ENCODE data around the gene STIMATE. TPM values are rescaled to one million over a fixed set of nuclear protein-coding genes. Genes with fewer than 3 reads are reported as not detected.

Gene STIMATE
- polyA plus RNA-seq, 3 donors = 8.9 to 49.9 (median 11.7) TPM

GRCh38 chr3:52872245-52872644, 25.1 kb downstream of the STIMATE start:
- H3K9me3 ChIP-seq (replicated peaks in 1 of 2; ENCODE audit: control insufficient read depth in 1 of 2, insufficient read depth in 1 of 2, low read length in 2 of 2) = no peaks in the 10 kb centered on the region
- H3K27me3 ChIP-seq (ENCODE audit: control insufficient read depth in 2 of 2, insufficient read depth in 2 of 2, low read length in 2 of 2) = no peaks in the 10 kb centered on the region
- H3K79me2 ChIP-seq (ENCODE audit: insufficient read depth, low read length) = peaks cover 65% of the 10 kb centered on the region
- intact Hi-C loops (cut with micrococcal nuclease) = loop anchor here in 1 of 2 donors (10.0 kb wide), 1 partner anchor 203 kb away; no protein-coding TSS in a partner anchor
- Mint-ChIP-seq H3K9me3 (peaks cover 0 to 3% (median 0%) of the 10 kb centered on the region in 7 donors), H3K36me3 (peaks cover 27 to 29% of the 10 kb centered on the region in 2 donors), H3K4me3 (no peak overlapping the region), H3K4me1 (peaks cover 42% of the 10 kb centered on the region), H3K27ac (no peak overlapping the region), H3K27me3 (ENCODE audit: low read depth in 3 of 3) (peaks cover 0 to 2% (median 2%) of the 10 kb centered on the region in 3 donors)
- no peak overlapping the region for H3K27ac ChIP-seq (ENCODE audit: low read depth in 1 of 2, low read length in 2 of 2)
- no CpG with 5 or more reads among the region's 3 CpGs for WGBS (ENCODE audit: insufficient coverage)
- H2AFZ ChIP-seq (ENCODE audit: insufficient read depth, low read depth, low read length, poor library complexity, severe bottlenecking) = no peak overlapping the region
- peaks cover 11 to 12% of the 10 kb centered on the region in 2 donors for H3K4me1 ChIP-seq (ENCODE audit: control insufficient read depth in 1 of 2, insufficient read depth in 2 of 2, low read length in 2 of 2)
- TF ChIP-seq CTCF (IDR thresholded peaks at IDR 0.05) = no peak
- H3K9ac ChIP-seq (ENCODE audit: insufficient read depth, low read length, poor library complexity, severe bottlenecking) = no peak overlapping the region
- peaks cover 93% of the 10 kb centered on the region for H4K20me1 ChIP-seq (ENCODE audit: insufficient read depth, low read length)
- H3K4me3 ChIP-seq (replicated peaks in 1 of 3; ENCODE audit: low read depth in 2 of 3, low read length in 3 of 3) = no peak overlapping the region
- peaks cover 3 to 5% of the 10 kb centered on the region in 2 donors for H3K36me3 ChIP-seq (replicated peaks in 1 of 2; ENCODE audit: control insufficient read depth in 1 of 2, insufficient read depth in 2 of 2, low read length in 2 of 2)
- no peak for DNase-seq
- no peak overlapping the region for H3K4me2 ChIP-seq (replicated peaks; ENCODE audit: extremely low read depth, low read length, poor library complexity, severe bottlenecking)

- peaks cover 6 to 8% of the 10 kb centered on the region in 2 donors for H3K36me3 ChIP-seq (replicated peaks in 1 of 2; ENCODE audit: control insufficient read depth in 1 of 2, insufficient read depth in 2 of 2, low read length in 2 of 2)
- H3K4me3 ChIP-seq (replicated peaks in 1 of 3; ENCODE audit: low read depth in 2 of 3, low read length in 3 of 3) = no peak overlapping the region
- peaks cover 11 to 12% of the 10 kb centered on the region in 2 donors for H3K4me1 ChIP-seq (ENCODE audit: control insufficient read depth in 1 of 2, insufficient read depth in 2 of 2, low read length in 2 of 2)
- no peak for TF ChIP-seq CTCF (IDR thresholded peaks at IDR 0.05)
- WGBS (ENCODE audit: insufficient coverage) = 84% methylated on average over 9 of the region's 9 CpGs
- no peak overlapping the region for H3K9ac ChIP-seq (ENCODE audit: insufficient read depth, low read length, poor library complexity, severe bottlenecking)
- H3K27me3 ChIP-seq (ENCODE audit: control insufficient read depth in 2 of 2, insufficient read depth in 2 of 2, low read length in 2 of 2) = no peaks in the 10 kb centered on the region
- intact Hi-C loops (cut with micrococcal nuclease) = loop anchor here in 1 of 2 donors (10.0 kb wide), 1 partner anchor 203 kb away; no protein-coding TSS in a partner anchor
- Mint-ChIP-seq H3K4me1 (peaks cover 42% of the 10 kb centered on the region), H3K27ac (peak overlapping the region in 1 of 7 donors; percentile 38), H3K4me3 (no peak overlapping the region), H3K27me3 (ENCODE audit: low read depth in 3 of 3) (peaks cover 0 to 2% (median 2%) of the 10 kb centered on the region in 3 donors), H3K36me3 (peaks cover 32 to 33% of the 10 kb centered on the region in 2 donors), H3K9me3 (peaks cover 0 to 5% (median under 1%) of the 10 kb centered on the region in 7 donors)
- no peak overlapping the region for H3K4me2 ChIP-seq (replicated peaks; ENCODE audit: extremely low read depth, low read length, poor library complexity, severe bottlenecking)
- H4K20me1 ChIP-seq (ENCODE audit: insufficient read depth, low read length) = peaks cover 93% of the 10 kb centered on the region
- H3K79me2 ChIP-seq (ENCODE audit: insufficient read depth, low read length) = peaks cover 64% of the 10 kb centered on the region
- peaks cover 0 to 2% of the 10 kb centered on the region in 2 donors for H3K9me3 ChIP-seq (replicated peaks in 1 of 2; ENCODE audit: control insufficient read depth in 1 of 2, insufficient read depth in 1 of 2, low read length in 2 of 2)
- no peak overlapping the region for H2AFZ ChIP-seq (ENCODE audit: insufficient read depth, low read depth, low read length, poor library complexity, severe bottlenecking)
- no peak for DNase-seq
- H3K27ac ChIP-seq (ENCODE audit: low read depth in 1 of 2, low read length in 2 of 2) = no peak overlapping the region
Observed at GRCh38 chr3:52871761-52872160, 25.6 kb downstream of the STIMATE start.
